HepG2 (cell line): ENCODE results near the gene ZBTB7C. TPM values are rescaled to one million over a fixed set of nuclear protein-coding genes. Genes with fewer than 3 reads are reported as not detected.

Experiments
- ATAC-seq: fragments of 200-7000 bp; cut with Tn5 transposase; 3 replicates; pipeline ENCODE4 v1.9.1; 2020; ENCODE audit warnings: mild to moderate bottlenecking, moderate library complexity
- BruUV-seq: library from RNA; stranded (reverse); fragments of 400-500 nt; replicated peaks from 2 replicates; lab custom pipeline; 2021; lab: Mats Ljungman, UMichigan
- CTCF ChIA-PET: fragments of 300-600 bp; formaldehyde crosslinking; extraction: SDS; loops from one replicate; lab custom pipeline; 2021; ENCODE audit warnings: low total read pairs, inconsistent platforms, low intra/inter-chr PET ratio; lab: Yijun Ruan, JAX
- POLR2A ChIA-PET: fragments of 350-600 bp; sonication (Branson Sonifier 250); formaldehyde crosslinking; loops from one replicate; lab custom pipeline; 2020; ENCODE audit warnings: antibody characterized with exemption, inconsistent platforms; lab: Yijun Ruan, JAX
- DNase-seq: peaks from one replicate; pipeline ENCODE4 v3.0.0-alpha.2; 2015; ENCODE audit warnings: low spot score
- FAIRE-seq: peaks from 3 replicates; lab custom pipeline; 2011; peaks lifted over from hg19 to GRCh38; lab: Jason Lieb, UNC
- H2AFZ ChIP-seq: one replicate; pipeline ENCODE4 v1.6.1; 2011; ENCODE audit warnings: low read length, inconsistent platforms
- H3K27ac ChIP-seq: fragments of 300-600 bp; 3 replicates; pipeline ENCODE4 v1.8.0; 2011; ENCODE audit warnings: mixed run types, mild to moderate bottlenecking, mixed read lengths, low read length, inconsistent platforms; ENCODE audit not compliant: insufficient read depth; ENCODE audit errors: extremely low read length
- H3K27me3 ChIP-seq, 2 experiments: fragments of 200-600 bp in 1 of 2; 2 replicates in 1 of 2; 3 replicates in 1 of 2; pipeline versions ENCODE4 v1.6.0 to v1.8.0; 2011; ENCODE audit warnings: low read length in 2 of 2, mild to moderate bottlenecking in 2 of 2, moderate library complexity in 2 of 2, inconsistent platforms in 1 of 2; ENCODE audit not compliant: insufficient read depth in 2 of 2, control insufficient read depth in 1 of 2
- H3K36me3 ChIP-seq, 2 experiments: fragments of 200-600 bp in 1 of 2; replicated peaks in 1 of 2; 2 replicates in 1 of 2; 3 replicates in 1 of 2; pipeline versions ENCODE4 v1.5.1 to v1.8.0; 2011; ENCODE audit warnings: low read length in 2 of 2, inconsistent platforms in 1 of 2; ENCODE audit not compliant: insufficient read depth in 2 of 2, control insufficient read depth in 1 of 2
- H3K4me1 ChIP-seq: 2 replicates; pipeline ENCODE4 v1.5.1; 2012; ENCODE audit warnings: low read length, inconsistent platforms; ENCODE audit not compliant: insufficient read depth
- H3K4me2 ChIP-seq: 2 replicates; pipeline ENCODE4 v1.6.0; 2011; ENCODE audit warnings: low read depth, low read length, inconsistent platforms
- H3K4me3 ChIP-seq, 3 experiments: fragments of 200-600 bp in 1 of 3; sonication (generic), shearing (Covaris generic) in 1 of 3; replicated peaks in 1 of 3; 2 replicates each; pipeline ENCODE4 v1.5.1; 2011 to 2016; ENCODE audit warnings: low read length in 3 of 3, inconsistent platforms in 2 of 3, low read depth in 2 of 3, mild to moderate bottlenecking in 2 of 3, control low read depth in 1 of 3, mixed read lengths in 1 of 3; ENCODE audit not compliant: insufficient read depth in 1 of 3
- H3K79me2 ChIP-seq: one replicate; pipeline ENCODE4 v1.6.1; 2011; ENCODE audit warnings: low read length, inconsistent platforms; ENCODE audit not compliant: insufficient read depth
- H3K9ac ChIP-seq: 2 replicates; pipeline ENCODE4 v1.6.0; 2011; ENCODE audit warnings: mild to moderate bottlenecking, low read depth, low read length, inconsistent platforms; ENCODE audit not compliant: insufficient read depth
- H3K9me3 ChIP-seq: 2 replicates; pipeline ENCODE4 v1.5.1; 2012; ENCODE audit warnings: mild to moderate bottlenecking, low read length
- H4K20me1 ChIP-seq: 2 replicates; pipeline ENCODE4 v1.6.0; 2011; ENCODE audit warnings: inconsistent platforms, mild to moderate bottlenecking, low read length, moderate library complexity; ENCODE audit not compliant: insufficient read depth
- ASH2L ChIP-seq: fragments of 300-600, 200-600 bp; sonication (generic); IDR thresholded peaks from 2 replicates; pipeline ENCODE4 v1.7.0; 2017; ENCODE audit warnings: low read depth, mild to moderate bottlenecking, moderate library complexity, mixed read lengths, low read length; ENCODE audit not compliant: insufficient read length
- BORCS8-MEF2B ChIP-seq: sonication (generic); formaldehyde crosslinking; IDR thresholded peaks from 2 replicates; pipeline ENCODE4 v1.8.0; 2022; ENCODE audit warnings: mild to moderate bottlenecking, missing genetic modification reagents
- IKZF4 ChIP-seq: sonication (generic); formaldehyde crosslinking; IDR thresholded peaks from 2 replicates; pipeline ENCODE4 v1.5.1; 2020; ENCODE audit warnings: borderline replicate concordance, mild to moderate bottlenecking, low read depth, missing genetic modification reagents; ENCODE audit errors: not compliant biosample characterization
- IRF2 ChIP-seq: IDR thresholded peaks from 2 replicates; pipeline ENCODE4 v1.6.1; 2018; ENCODE audit warnings: missing genetic modification reagents, missing compliant biosample characterization
- MED13 ChIP-seq: sonication (generic); formaldehyde crosslinking; IDR thresholded peaks from 2 replicates; pipeline ENCODE4 v1.5.0; 2020; ENCODE audit warnings: missing genetic modification reagents
- NFATC3 ChIP-seq: sonication (generic); formaldehyde crosslinking; IDR thresholded peaks from 2 replicates; pipeline ENCODE4 v1.5.1; 2020; ENCODE audit warnings: mild to moderate bottlenecking, missing genetic modification reagents
- SNAI1 ChIP-seq: sonication (generic); formaldehyde crosslinking; IDR thresholded peaks from 2 replicates; pipeline ENCODE4 v1.5.0; 2020; ENCODE audit warnings: mild to moderate bottlenecking, missing genetic modification reagents, borderline replicate concordance
- SNAPC2 ChIP-seq: sonication (generic); formaldehyde crosslinking; IDR thresholded peaks from 2 replicates; pipeline ENCODE4 v1.8.1; 2022; ENCODE audit warnings: mild to moderate bottlenecking, missing genetic modification reagents
- SP4 ChIP-seq: sonication (generic); formaldehyde crosslinking; IDR thresholded peaks from 2 replicates; pipeline ENCODE4 v1.8.1; 2023; ENCODE audit warnings: mild to moderate bottlenecking, missing genetic modification reagents
- ZBTB1 ChIP-seq: sonication (generic); formaldehyde crosslinking; IDR thresholded peaks from 2 replicates; pipeline ENCODE4 v1.4.0; 2020; ENCODE audit warnings: missing genetic modification reagents, borderline replicate concordance
- ZMYM4 ChIP-seq: sonication (generic); formaldehyde crosslinking; IDR thresholded peaks from 2 replicates; pipeline ENCODE4 v1.8.1; 2023; ENCODE audit warnings: mild to moderate bottlenecking, missing genetic modification reagents
- WGBS: methylation state at CpG from one replicate; pipeline ENCODE4 v1.1.6; 2017; ENCODE audit warnings: low lambda C conversion rate; 5-methylcytosine and 5-hydroxymethylcytosine counted together
- in situ Hi-C: cut with HindIII; loops from 2 replicates; pipeline ENCODE4 v1.10.0; 2017; ENCODE audit warnings: low pct_unique_long_range_greater_than_20kb; ENCODE audit not compliant: extremely low pct_ligation_motif_present
- intact Hi-C: fragments of 100-400 bp; cut with micrococcal nuclease; formaldehyde crosslinking; loops from one replicate; pipeline ENCODE4 v1.10.0; 2022; ENCODE audit not compliant: unreplicated experiment
- polyA plus RNA-seq, 8 experiments: library from polyadenylated mRNA; depleted of rRNA in 3 of 8; stranded (reverse) in 7 of 8; unstranded in 1 of 8; fragments of >200 nt; fragmentation: Illumina TruSeq in 4 of 8; extraction: Trizol in 4 of 8; gene quantifications; 2 replicates each; pipeline versions ENCODE4 v1.2.1 to v1.2.3, GENCODE V29; 2011 to 2016; ENCODE audit warnings: low read depth in 4 of 8, missing spikeins in 1 of 8, mixed read lengths in 1 of 8; ENCODE audit not compliant: insufficient read depth in 1 of 8
- total RNA-seq, 5 experiments: library from RNA; depleted of rRNA; stranded (reverse); fragments of >200 nt; fragmentation: Illumina TruSeq; extraction: Trizol; gene quantifications; 2 replicates each; pipeline ENCODE4 v1.2.3, GENCODE V29; 2016; ENCODE audit warnings: low read depth in 1 of 5
- TF ChIP-seq, protein P1 (sequence below): sonication (generic); formaldehyde crosslinking; IDR thresholded peaks from 2 replicates; pipeline ENCODE4 v1.4.0; 2020; ENCODE audit warnings: mild to moderate bottlenecking, missing genetic modification reagents
- TF ChIP-seq, protein P2 (sequence below): sonication (generic); formaldehyde crosslinking; IDR thresholded peaks from 2 replicates; pipeline ENCODE4 v1.4.0; 2020; ENCODE audit warnings: missing genetic modification reagents
- TF ChIP-seq, protein P3 (sequence below): IDR thresholded peaks from 2 replicates; pipeline ENCODE4 v1.4.0; 2020; ENCODE audit warnings: mild to moderate bottlenecking, missing genetic modification reagents

The ZBTB7C gene
- total and polyA plus RNA-seq, 2 of the 13 experiments (the other 11 are each of a cell fraction or from before 2014, with no cell fraction given), result 0.01 to 0.04 TPM

DNA sequence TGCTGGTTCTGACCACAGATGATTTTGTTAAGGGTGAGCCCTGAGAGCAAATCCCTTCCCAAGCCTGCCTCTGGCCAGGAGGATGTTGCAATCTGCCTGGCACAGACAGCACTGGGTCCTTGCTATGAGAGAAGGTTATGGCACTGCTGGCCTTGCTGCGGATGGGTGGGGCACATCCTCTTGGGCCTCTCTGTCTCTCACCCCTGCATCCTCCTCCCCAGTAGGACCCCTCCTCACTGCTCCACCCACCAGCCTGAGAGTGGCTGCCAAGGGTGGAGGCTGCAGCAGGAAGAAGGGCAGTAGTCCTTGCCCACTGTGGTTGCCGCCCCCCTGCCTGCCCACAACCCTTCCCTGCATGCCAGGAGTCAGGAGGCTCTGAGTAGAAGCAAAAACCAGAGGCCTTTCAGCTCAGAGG, 180.9 kb downstream of the ZBTB7C start:
- Histone ChIP-seq H3K79me2 (no peaks in the 10 kb centered on the region), H3K27ac (no peak overlapping the region), H3K4me1 (no peaks in the 10 kb centered on the region), H3K4me3 (no peak overlapping the region), H3K27me3 (peaks cover 4 to 21% of the 10 kb centered on the region in 2 experiments; a peak in 2 of 5 replicates), H3K9ac (no peak overlapping the region), H3K9me3 (no peaks in the 10 kb centered on the region), H2AFZ (no peak overlapping the region), H3K36me3 (no peaks in the 10 kb centered on the region), H4K20me1 (no peaks in the 10 kb centered on the region), H3K4me2 (no peak overlapping the region)
- in situ Hi-C loops, result no loop called here
- FAIRE-seq, result no peak
- no peak for DNase-seq
- ATAC-seq, result no peak
- CTCF ChIA-PET, result no interaction called here
- BruUV-seq, result no TSS peak
- WGBS, result 70% methylated on average over 2 of the region's 2 CpGs
- POLR2A ChIA-PET, result no interaction called here
- TF ChIP-seq SNAPC2 (CRISPR knock-in tag) (no peak), ASH2L (no peak), IRF2 (CRISPR knock-in tag) (no peak), SP4 (CRISPR knock-in tag) (no peak), ZBTB1 (CRISPR knock-in tag) (no peak), IKZF4 (CRISPR knock-in tag) (no peak), NFATC3 (no peak), BORCS8-MEF2B (CRISPR knock-in tag) (no peak), MED13 (no peak)
- TF ChIP-seq, protein P1, sequence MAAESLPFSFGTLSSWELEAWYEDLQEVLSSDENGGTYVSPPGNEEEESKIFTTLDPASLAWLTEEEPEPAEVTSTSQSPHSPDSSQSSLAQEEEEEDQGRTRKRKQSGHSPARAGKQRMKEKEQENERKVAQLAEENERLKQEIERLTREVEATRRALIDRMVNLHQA (CRISPR knock-in tag), result no peak
- intact Hi-C loops, result no loop called here

DNA sequence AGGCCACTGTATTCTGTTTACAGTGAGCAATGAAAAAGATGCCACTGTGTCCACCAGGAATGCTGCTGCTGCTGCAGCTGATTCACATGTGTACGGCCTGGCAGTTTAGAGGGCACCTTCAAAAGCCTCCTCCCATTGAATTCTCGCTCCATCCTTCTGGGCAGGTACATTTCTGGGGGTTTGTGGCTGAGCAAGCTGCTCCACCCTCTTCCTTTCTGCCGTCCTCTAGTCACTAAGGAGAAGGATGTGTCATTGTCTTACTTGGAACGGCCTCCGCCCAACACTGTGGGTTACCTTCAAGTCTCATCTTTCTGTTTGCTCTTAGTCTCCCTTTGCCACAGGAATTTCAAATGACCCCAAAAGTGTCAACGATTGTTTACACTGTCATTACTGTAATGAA, 182.0 kb downstream of the ZBTB7C start:
- H2AFZ ChIP-seq, result no peak overlapping the region
- H3K27me3 ChIP-seq, result peaks cover 4 to 21% of the 10 kb centered on the region in 2 experiments; a peak in 2 of 5 replicates
- no peak overlapping the region for H3K4me2 ChIP-seq
- H3K9me3 ChIP-seq, result no peaks in the 10 kb centered on the region
- FAIRE-seq (no peak), ATAC-seq (no peak), DNase-seq (no peak)
- WGBS, result 14% methylated on average over 6 of the region's 6 CpGs
- no peak overlapping the region for H3K4me3 ChIP-seq
- intact Hi-C loops, result no loop called here
- CTCF ChIA-PET, result no interaction called here
- H3K79me2 ChIP-seq, result no peaks in the 10 kb centered on the region
- POLR2A ChIA-PET, result no interaction called here
- H4K20me1 ChIP-seq, result no peaks in the 10 kb centered on the region
- H3K4me1 ChIP-seq, result no peaks in the 10 kb centered on the region
- H3K27ac ChIP-seq, result no peak overlapping the region
- BruUV-seq, result no TSS peak
- in situ Hi-C loops, result no loop called here
- H3K9ac ChIP-seq, result no peak overlapping the region
- no peaks in the 10 kb centered on the region for H3K36me3 ChIP-seq
- TF ChIP-seq, protein P2, sequence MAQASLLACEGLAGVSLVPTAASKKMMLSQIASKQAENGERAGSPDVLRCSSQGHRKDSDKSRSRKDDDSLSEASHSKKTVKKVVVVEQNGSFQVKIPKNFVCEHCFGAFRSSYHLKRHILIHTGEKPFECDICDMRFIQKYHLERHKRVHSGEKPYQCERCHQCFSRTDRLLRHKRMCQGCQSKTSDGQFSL (CRISPR knock-in tag), result no peak
- no peak for TF ChIP-seq SNAI1 (CRISPR knock-in tag)
- TF ChIP-seq, protein P3, sequence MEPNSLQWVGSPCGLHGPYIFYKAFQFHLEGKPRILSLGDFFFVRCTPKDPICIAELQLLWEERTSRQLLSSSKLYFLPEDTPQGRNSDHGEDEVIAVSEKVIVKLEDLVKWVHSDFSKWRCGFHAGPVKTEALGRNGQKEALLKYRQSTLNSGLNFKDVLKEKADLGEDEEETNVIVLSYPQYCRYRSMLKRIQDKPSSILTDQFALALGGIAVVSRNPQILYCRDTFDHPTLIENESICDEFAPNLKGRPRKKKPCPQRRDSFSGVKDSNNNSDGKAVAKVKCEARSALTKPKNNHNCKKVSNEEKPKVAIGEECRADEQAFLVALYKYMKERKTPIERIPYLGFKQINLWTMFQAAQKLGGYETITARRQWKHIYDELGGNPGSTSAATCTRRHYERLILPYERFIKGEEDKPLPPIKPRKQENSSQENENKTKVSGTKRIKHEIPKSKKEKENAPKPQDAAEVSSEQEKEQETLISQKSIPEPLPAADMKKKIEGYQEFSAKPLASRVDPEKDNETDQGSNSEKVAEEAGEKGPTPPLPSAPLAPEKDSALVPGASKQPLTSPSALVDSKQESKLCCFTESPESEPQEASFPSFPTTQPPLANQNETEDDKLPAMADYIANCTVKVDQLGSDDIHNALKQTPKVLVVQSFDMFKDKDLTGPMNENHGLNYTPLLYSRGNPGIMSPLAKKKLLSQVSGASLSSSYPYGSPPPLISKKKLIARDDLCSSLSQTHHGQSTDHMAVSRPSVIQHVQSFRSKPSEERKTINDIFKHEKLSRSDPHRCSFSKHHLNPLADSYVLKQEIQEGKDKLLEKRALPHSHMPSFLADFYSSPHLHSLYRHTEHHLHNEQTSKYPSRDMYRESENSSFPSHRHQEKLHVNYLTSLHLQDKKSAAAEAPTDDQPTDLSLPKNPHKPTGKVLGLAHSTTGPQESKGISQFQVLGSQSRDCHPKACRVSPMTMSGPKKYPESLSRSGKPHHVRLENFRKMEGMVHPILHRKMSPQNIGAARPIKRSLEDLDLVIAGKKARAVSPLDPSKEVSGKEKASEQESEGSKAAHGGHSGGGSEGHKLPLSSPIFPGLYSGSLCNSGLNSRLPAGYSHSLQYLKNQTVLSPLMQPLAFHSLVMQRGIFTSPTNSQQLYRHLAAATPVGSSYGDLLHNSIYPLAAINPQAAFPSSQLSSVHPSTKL (CRISPR knock-in tag), result no peak
- TF ChIP-seq ZMYM4 (CRISPR knock-in tag), result no peak
